GM21447 (cell line): ENCODE data around the gene TTC34.
"Not testable (repeated sequence)": the region's sequence is repeated elsewhere in the genome, so short reads cannot be mapped to it uniquely, and the experiment has no call there.

Experiments used
- ATAC-seq: cut with Tn5 transposase; IDR thresholded peaks from one replicate; pipeline ENCODE4 v1.9.1; 2021; ENCODE audit not compliant: unreplicated experiment

Gene TTC34

GRCh38 chr1:2630498-2631135 is 170.9 kb downstream of the TTC34 start:
- no peak for ATAC-seq

- no peak for ATAC-seq
Measured at GRCh38 chr1:2629627-2630497, 171.6 kb downstream of the TTC34 start.

GRCh38 chr1:2628933-2629626 is 172.4 kb downstream of the TTC34 start:
- ATAC-seq, result no peak

GRCh38 chr1:2628191-2628932 is 173.1 kb downstream of the TTC34 start:
- no peak for ATAC-seq

- ATAC-seq, result no peak
Measured at GRCh38 chr1:2627746-2628145, 173.7 kb downstream of the TTC34 start.

- not testable (repeated sequence) for ATAC-seq
Measured at GRCh38 chr1:2625748-2626147, 175.7 kb downstream of the TTC34 start.

- no peak for ATAC-seq
Measured at GRCh38 chr1:2625311-2625710, 176.2 kb downstream of the TTC34 start.

GRCh38 chr1:2624735-2625300 is 176.7 kb downstream of the TTC34 start:
- no peak for ATAC-seq

- ATAC-seq, result no peak
Measured at GRCh38 chr1:2623571-2624337, 177.7 kb downstream of the TTC34 start.

- ATAC-seq, result no peak
Measured at GRCh38 chr1:2617971-2618470, 183.5 kb downstream of the TTC34 start.

- ATAC-seq, result no peak
Measured at GRCh38 chr1:2614145-2614544, 187.3 kb downstream of the TTC34 start.

GRCh38 chr1:2612591-2613365 is 188.7 kb downstream of the TTC34 start:
- no peak for ATAC-seq

- ATAC-seq, result no peak
Measured at GRCh38 chr1:2611621-2612437, 189.7 kb downstream of the TTC34 start.

- no peak for ATAC-seq
Measured at GRCh38 chr1:2611031-2611501, 190.4 kb downstream of the TTC34 start.

- no peak for ATAC-seq
Measured at GRCh38 chr1:2610036-2610959, 191.2 kb downstream of the TTC34 start.

- no peak for ATAC-seq
Measured at GRCh38 chr1:2609319-2610035, 192.0 kb downstream of the TTC34 start.
